MCF 10A (cell line): ENCODE measurements around the gene HOXB3. TPM values are rescaled to one million over a fixed set of nuclear protein-coding genes. Genes with fewer than 3 reads are reported as not detected.

Experiments used
- BruUV-seq: library from RNA; stranded (reverse); fragments of 400-500 nt; replicated peaks from 2 replicates; lab custom pipeline; 2021; lab: Mats Ljungman, UMichigan
- CTCF ChIA-PET: fragments of 300-600 bp; sonication (Branson Sonifier 250); formaldehyde crosslinking; extraction: SDS; loops from one replicate; lab custom pipeline; 2021; ENCODE audit warnings: antibody characterized with exemption, inconsistent platforms; lab: Yijun Ruan, JAX
- POLR2A ChIA-PET: fragments of 300-600, 350-650 bp; sonication (Branson Sonifier 250); formaldehyde crosslinking; extraction: SDS; loops from one replicate; lab custom pipeline; 2020; ENCODE audit warnings: antibody characterized with exemption, inconsistent platforms; lab: Yijun Ruan, JAX
- DNase-seq: peaks from one replicate; pipeline ENCODE4 v3.0.0-alpha.2; 2018; ENCODE audit not compliant: unreplicated experiment
- H3K27ac Mint-ChIP-seq: one replicate; pipeline ENCODE4 v1.8.0; 2022; ENCODE audit warnings: mild to moderate bottlenecking, low read depth, mixed read lengths; ENCODE audit not compliant: unreplicated experiment
- H3K27me3 Mint-ChIP-seq: one replicate; pipeline ENCODE4 v1.8.0; 2022; ENCODE audit warnings: mixed read lengths; ENCODE audit not compliant: insufficient read depth, unreplicated experiment
- H3K36me3 Mint-ChIP-seq: one replicate; pipeline ENCODE4 v1.8.0; 2022; ENCODE audit warnings: mild to moderate bottlenecking, moderate library complexity, mixed read lengths; ENCODE audit not compliant: insufficient read depth, unreplicated experiment
- H3K4me1 Mint-ChIP-seq: one replicate; pipeline ENCODE4 v1.8.0; 2022; ENCODE audit warnings: mixed read lengths; ENCODE audit not compliant: insufficient read depth, unreplicated experiment
- H3K4me3 Mint-ChIP-seq: one replicate; pipeline ENCODE4 v1.8.0; 2022; ENCODE audit warnings: mild to moderate bottlenecking, moderate library complexity, mixed read lengths; ENCODE audit not compliant: unreplicated experiment
- H3K9me3 Mint-ChIP-seq: one replicate; pipeline ENCODE4 v1.8.0; 2022; ENCODE audit warnings: mixed read lengths; ENCODE audit not compliant: unreplicated experiment
- intact Hi-C: fragments of 100-400 bp; cut with micrococcal nuclease; formaldehyde crosslinking; loops from 2 replicates; pipeline ENCODE4 v1.14.1; 2022
- total RNA-seq: library from RNA; stranded (reverse); gene quantifications from 2 replicates; pipeline ENCODE4 v1.2.3, GENCODE V29; 2022
- TF ChIP-seq, protein P1 (sequence below): fragments of 200-600 bp; IDR thresholded peaks from one replicate; pipeline ENCODE4 v1.8.0; 2022; ENCODE audit warnings: antibody characterized with exemption, mild to moderate bottlenecking; ENCODE audit not compliant: unreplicated experiment

The HOXB3 gene
- total RNA-seq, 1 experiment from 2014 or later, result 0.79 TPM

- peaks cover 6% of the 10 kb centered on the region for H3K4me1 Mint-ChIP-seq
- H3K4me3 Mint-ChIP-seq, result peak overlapping the region; percentile 72
- TF ChIP-seq, protein P1, sequence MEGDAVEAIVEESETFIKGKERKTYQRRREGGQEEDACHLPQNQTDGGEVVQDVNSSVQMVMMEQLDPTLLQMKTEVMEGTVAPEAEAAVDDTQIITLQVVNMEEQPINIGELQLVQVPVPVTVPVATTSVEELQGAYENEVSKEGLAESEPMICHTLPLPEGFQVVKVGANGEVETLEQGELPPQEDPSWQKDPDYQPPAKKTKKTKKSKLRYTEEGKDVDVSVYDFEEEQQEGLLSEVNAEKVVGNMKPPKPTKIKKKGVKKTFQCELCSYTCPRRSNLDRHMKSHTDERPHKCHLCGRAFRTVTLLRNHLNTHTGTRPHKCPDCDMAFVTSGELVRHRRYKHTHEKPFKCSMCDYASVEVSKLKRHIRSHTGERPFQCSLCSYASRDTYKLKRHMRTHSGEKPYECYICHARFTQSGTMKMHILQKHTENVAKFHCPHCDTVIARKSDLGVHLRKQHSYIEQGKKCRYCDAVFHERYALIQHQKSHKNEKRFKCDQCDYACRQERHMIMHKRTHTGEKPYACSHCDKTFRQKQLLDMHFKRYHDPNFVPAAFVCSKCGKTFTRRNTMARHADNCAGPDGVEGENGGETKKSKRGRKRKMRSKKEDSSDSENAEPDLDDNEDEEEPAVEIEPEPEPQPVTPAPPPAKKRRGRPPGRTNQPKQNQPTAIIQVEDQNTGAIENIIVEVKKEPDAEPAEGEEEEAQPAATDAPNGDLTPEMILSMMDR, result no peak
- peak; percentile 44 for DNase-seq
- no peaks in the 10 kb centered on the region for H3K9me3 Mint-ChIP-seq
- POLR2A ChIA-PET, result interaction anchor here (0.6 to 1.8 kb wide), 8 partner anchors 10 to 574 kb away, joined by 3 to 5 read pairs (median 3); partner anchors contain the start of gene SNF8
- CTCF ChIA-PET, result interaction anchor here (0.6 to 1.7 kb wide), 11 partner anchors 9 to 662 kb away, joined by 3 to 5 read pairs (median 3); no protein-coding TSS in a partner anchor
- H3K36me3 Mint-ChIP-seq, result peaks cover 7% of the 10 kb centered on the region
- intact Hi-C loops, result no loop called here
- BruUV-seq, result TSS peak; percentile 32
- H3K27me3 Mint-ChIP-seq, result peaks cover 99% of the 10 kb centered on the region
- no peak overlapping the region for H3K27ac Mint-ChIP-seq
Observed at GRCh38 chr17:48625495-48626244, 35.6 kb upstream of the HOXB3 start.

DNA sequence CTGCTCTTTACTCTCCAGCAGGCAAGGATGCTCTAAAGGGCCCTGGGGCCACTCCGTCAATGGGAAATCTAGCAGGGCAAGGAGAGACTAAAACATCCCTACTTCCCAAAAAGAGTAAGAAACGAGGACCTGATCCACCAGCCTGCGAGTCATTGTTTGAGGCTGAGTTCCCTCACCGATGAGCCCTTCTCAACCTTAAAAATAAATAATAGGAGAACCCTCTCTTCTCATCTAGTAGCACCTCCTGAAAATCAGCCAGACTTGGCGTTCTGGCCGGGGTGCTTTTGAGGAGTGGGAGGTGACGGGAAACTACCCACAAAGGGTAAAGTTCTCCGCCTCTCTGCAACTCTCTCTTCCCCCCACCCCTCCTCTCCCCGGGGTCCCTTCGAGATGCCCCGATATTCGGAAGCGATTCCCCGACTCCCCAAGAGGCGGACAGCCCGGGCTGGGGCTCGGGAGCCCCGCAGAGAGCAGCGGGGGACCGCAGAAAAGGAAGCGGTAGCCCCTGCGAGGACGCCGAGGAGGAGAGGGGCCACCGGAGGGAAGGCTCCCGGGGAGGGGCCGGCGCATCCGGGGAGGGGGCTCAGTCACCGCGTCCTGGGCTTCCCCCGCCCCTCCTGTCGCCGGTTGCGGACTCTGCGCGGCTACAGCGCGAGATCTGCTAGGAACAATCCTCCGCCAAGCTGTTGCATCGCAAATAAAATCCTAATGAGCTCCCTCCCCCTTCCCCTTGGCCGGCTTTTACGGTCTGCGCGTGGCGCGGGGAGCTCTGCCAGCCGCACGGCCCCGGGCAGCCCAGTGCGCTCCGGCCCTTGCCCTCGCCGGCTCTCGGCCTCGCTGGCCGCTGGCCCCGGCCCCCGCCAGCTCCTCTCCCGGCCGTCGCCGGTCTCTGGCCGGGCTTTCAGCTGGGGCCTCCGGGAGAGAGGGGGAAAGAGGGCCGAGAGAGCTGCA, 34.8 kb upstream of the HOXB3 start:
- POLR2A ChIA-PET, result interaction anchor here (0.6 to 1.8 kb wide), 6 partner anchors 11 to 573 kb away, joined by 3 to 5 read pairs (median 3); partner anchors contain the start of gene SNF8
- H3K27me3 Mint-ChIP-seq, result peaks cover 99% of the 10 kb centered on the region
- H3K36me3 Mint-ChIP-seq, result peaks cover 7% of the 10 kb centered on the region
- CTCF ChIA-PET, result interaction anchor here (0.6 to 1.7 kb wide), 11 partner anchors 8 to 545 kb away, joined by 3 to 6 read pairs (median 3); no protein-coding TSS in a partner anchor
- peaks cover 6% of the 10 kb centered on the region for H3K4me1 Mint-ChIP-seq
- BruUV-seq, result no TSS peak
- TF ChIP-seq, protein P1, result no peak
- H3K27ac Mint-ChIP-seq, result no peak overlapping the region
- intact Hi-C loops, result no loop called here
- DNase-seq, result no peak
- no peaks in the 10 kb centered on the region for H3K9me3 Mint-ChIP-seq
- H3K4me3 Mint-ChIP-seq, result peak overlapping the region; percentile 72

DNA sequence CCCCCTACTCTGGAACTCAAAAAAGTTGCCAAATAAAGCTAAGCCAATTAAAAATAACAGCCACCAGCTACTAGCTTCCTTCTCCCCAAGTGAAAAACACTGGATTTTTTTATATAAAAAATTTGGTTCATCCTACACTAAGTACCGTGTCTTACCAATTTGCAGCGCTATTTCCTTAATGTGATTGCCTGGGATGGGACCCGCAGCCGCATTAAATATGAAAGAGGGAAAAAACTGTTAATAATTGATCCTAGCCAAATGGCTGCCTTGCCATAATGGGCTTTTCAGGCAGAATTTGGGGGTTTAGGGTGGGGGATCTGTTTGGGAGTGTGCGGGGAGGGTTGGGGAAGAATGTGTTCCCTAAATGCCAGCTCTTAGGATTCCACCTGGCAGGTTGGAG, 34.1 kb upstream of the HOXB3 start:
- ChIA-PET CTCF (interaction anchor here (0.6 to 1.6 kb wide), 3 partner anchors 13 to 181 kb away, joined by 3 to 6 read pairs (median 3); no protein-coding TSS in a partner anchor), POLR2A (interaction anchor here (0.7 kb wide), 1 partner anchor 188 kb away, joined by 3 read pairs; no protein-coding TSS in a partner anchor)
- no peaks in the 10 kb centered on the region for H3K9me3 Mint-ChIP-seq
- no TSS peak for BruUV-seq
- intact Hi-C loops, result no loop called here
- DNase-seq, result no peak
- peaks cover 99% of the 10 kb centered on the region for H3K27me3 Mint-ChIP-seq
- no peak overlapping the region for H3K27ac Mint-ChIP-seq
- H3K4me3 Mint-ChIP-seq, result no peak overlapping the region
- TF ChIP-seq, protein P1, result no peak
- H3K36me3 Mint-ChIP-seq, result peaks cover 7% of the 10 kb centered on the region
- H3K4me1 Mint-ChIP-seq, result peaks cover 6% of the 10 kb centered on the region
